A549 (cell line): ENCODE measurements around the gene EP400. TPM values are rescaled to one million over a fixed set of nuclear protein-coding genes. Genes with fewer than 3 reads are reported as not detected.

Experiments
- ATAC-seq, 2 experiments: fragments of 200-7000 bp in 1 of 2; fragments of >200 bp in 1 of 2; cut with Nextera tagmentation in 1 of 2; cut with Tn5 transposase in 1 of 2; 3 replicates each; pipeline versions ENCODE4 v1.8.0 to v1.9.1; 2018 to 2020; ENCODE audit warnings: mild to moderate bottlenecking in 1 of 2, moderate library complexity in 1 of 2
- CTCF ChIA-PET: fragments of 300-600 bp; sonication (Branson Sonifier 250); formaldehyde crosslinking; extraction: SDS; loops from one replicate; lab custom pipeline; 2021; ENCODE audit warnings: antibody characterized with exemption, inconsistent platforms; lab: Yijun Ruan, JAX
- POLR2A ChIA-PET: fragments of 350-600 bp; formaldehyde crosslinking; extraction: SDS; loops from one replicate; lab custom pipeline; 2021; ENCODE audit warnings: antibody characterized with exemption, inconsistent platforms; lab: Yijun Ruan, JAX
- DNase-seq, 2 experiments: peaks; one replicate each; pipeline versions ENCODE4 v3.0.0 to v3.0.0-alpha.2; 2011 to 2016; ENCODE audit warnings: low read depth in 1 of 2, low spot score in 1 of 2
- FAIRE-seq: peaks from 2 replicates; lab custom pipeline; 2011; peaks lifted over from hg19 to GRCh38; lab: Jason Lieb, UNC
- H3K27ac ChIP-seq, 2 experiments: fragments of >200 bp; sonication (Bioruptor Twin); formaldehyde crosslinking; 3 replicates each; pipeline ENCODE4 v1.5.1; 2016 to 2017
- H3K4me1 ChIP-seq: fragments of >200 bp; sonication (Bioruptor Twin); formaldehyde crosslinking; 3 replicates; pipeline ENCODE4 v1.6.1; 2016
- H3K4me2 ChIP-seq: fragments of >200 bp; sonication (Bioruptor Twin); formaldehyde crosslinking; 3 replicates; pipeline ENCODE4 v1.6.1; 2016
- H3K4me3 ChIP-seq: fragments of >200 bp; sonication (Bioruptor Twin); formaldehyde crosslinking; 3 replicates; pipeline ENCODE4 v1.5.1; 2016
- H3K9me3 ChIP-seq: fragments of >200 bp; sonication (Bioruptor Twin); formaldehyde crosslinking; 3 replicates; pipeline ENCODE4 v1.6.1; 2016
- CBX2 ChIP-seq: fragments of 200-600 bp; sonication (generic); IDR thresholded peaks from 2 replicates; pipeline ENCODE4 v1.6.1; 2016; ENCODE audit warnings: low read depth, mild to moderate bottlenecking, borderline replicate concordance
- CHD4 ChIP-seq: fragments of 200-600 bp; sonication (generic); IDR thresholded peaks from 2 replicates; pipeline ENCODE4 v1.6.1; 2016; ENCODE audit warnings: antibody characterized with exemption, mild to moderate bottlenecking, borderline replicate concordance
- EHF ChIP-seq: fragments of 250-450 bp; sonication (Bioruptor Pico); IDR thresholded peaks from 2 replicates; pipeline ENCODE4 v1.5.0; 2020; ENCODE audit warnings: mild to moderate bottlenecking
- EP300 ChIP-seq, 2 experiments: fragments of >200 bp; sonication (Bioruptor Twin); formaldehyde crosslinking; IDR thresholded peaks; 2 replicates in 1 of 2; 3 replicates in 1 of 2; pipeline ENCODE4 v1.6.1; 2016 to 2017
- ESRRA ChIP-seq: fragments of 150-350 bp; IDR thresholded peaks from 2 replicates; pipeline ENCODE4 v1.6.1; 2014; ENCODE audit warnings: mild to moderate bottlenecking, low read length, borderline replicate concordance
- FOXS1 ChIP-seq: fragments of 250-450 bp; sonication (Bioruptor Pico); IDR thresholded peaks from 2 replicates; pipeline ENCODE4 v1.5.0; 2020; ENCODE audit warnings: mild to moderate bottlenecking, moderate library complexity
- HDAC2 ChIP-seq: fragments of 200-600 bp; sonication (generic); IDR thresholded peaks from 2 replicates; pipeline ENCODE4 v1.6.1; 2016
- HEYL ChIP-seq: fragments of 250-450 bp; sonication (Bioruptor Pico); IDR thresholded peaks from 2 replicates; pipeline ENCODE4 v1.8.0; 2021; ENCODE audit warnings: mild to moderate bottlenecking, moderate library complexity
- KDM1A ChIP-seq: fragments of 200-600 bp; sonication (generic); IDR thresholded peaks from 2 replicates; pipeline ENCODE4 v1.6.1; 2016; ENCODE audit warnings: low read depth, mild to moderate bottlenecking
- MAFK ChIP-seq: fragments of 450-650 bp; IDR thresholded peaks from 2 replicates; pipeline ENCODE4 v1.6.1; 2014; ENCODE audit not compliant: partially characterized antibody
- NFE2L2 ChIP-seq: fragments of 150-350 bp; conservative IDR thresholded peaks from 2 replicates; pipeline ENCODE4 v1.6.1; 2014; ENCODE audit warnings: low read length
- NPAS2 ChIP-seq: fragments of 250-450 bp; sonication (Bioruptor Pico); IDR thresholded peaks from 2 replicates; pipeline ENCODE4 v1.8.0; 2022; ENCODE audit warnings: mild to moderate bottlenecking, moderate library complexity, borderline replicate concordance
- NR3C1 ChIP-seq: fragments of >200 bp; sonication (Bioruptor Twin); formaldehyde crosslinking; IDR thresholded peaks from 3 replicates; pipeline ENCODE4 v1.6.1; 2017
- POLR2A ChIP-seq: IDR thresholded peaks from 2 replicates; pipeline ENCODE4 v1.6.1; 2012; ENCODE audit warnings: mild to moderate bottlenecking, low read length
- RFX5 ChIP-seq: fragments of 450-650 bp; IDR thresholded peaks from 2 replicates; pipeline ENCODE4 v1.7.1; 2014; ENCODE audit warnings: antibody characterized with exemption, mild to moderate bottlenecking, moderate library complexity
- SMC3 ChIP-seq: fragments of >200 bp; sonication (Bioruptor Twin); formaldehyde crosslinking; IDR thresholded peaks from 3 replicates; pipeline ENCODE4 v1.6.1; 2018; ENCODE audit warnings: inconsistent platforms
- SREBF2 ChIP-seq: fragments of 450-650 bp; IDR thresholded peaks from 2 replicates; pipeline ENCODE4 v1.6.1; 2014; ENCODE audit warnings: mild to moderate bottlenecking, moderate library complexity
- whole genome bisulfite sequencing: methylation state at CpG from one replicate; pipeline ENCODE4 v1.1.6; 2017; ENCODE audit errors: missing lambda C conversion rate; 5-methylcytosine and 5-hydroxymethylcytosine counted together
- polyA plus RNA-seq, 4 experiments: library from polyadenylated mRNA; depleted of rRNA in 3 of 4; stranded (reverse); fragments of >200 nt; fragmentation: RNase III in 1 of 4; extraction: RNeasy Plus Mini Kit Qiagen cat#74134 plus additional on column Dnase treatment in 1 of 4; gene quantifications; 2 replicates in 3 of 4; 3 replicates in 1 of 4; pipeline ENCODE4 v1.2.3, GENCODE V29; 2011 to 2017
- TF ChIP-seq, protein P1 (sequence below): IDR thresholded peaks from 2 replicates; pipeline ENCODE4 v1.6.1; 2012; ENCODE audit warnings: low read depth, borderline replicate concordance
- TF ChIP-seq, protein P2 (sequence below): fragments of 450-650 bp; IDR thresholded peaks from 2 replicates; pipeline ENCODE4 v1.6.1; 2014; ENCODE audit warnings: antibody characterized with exemption

EP400 gene
- polyA plus RNA-seq, 2 of the 4 experiments (the other 2 are of a cell fraction), result 9.7 to 15.2 TPM

DNA sequence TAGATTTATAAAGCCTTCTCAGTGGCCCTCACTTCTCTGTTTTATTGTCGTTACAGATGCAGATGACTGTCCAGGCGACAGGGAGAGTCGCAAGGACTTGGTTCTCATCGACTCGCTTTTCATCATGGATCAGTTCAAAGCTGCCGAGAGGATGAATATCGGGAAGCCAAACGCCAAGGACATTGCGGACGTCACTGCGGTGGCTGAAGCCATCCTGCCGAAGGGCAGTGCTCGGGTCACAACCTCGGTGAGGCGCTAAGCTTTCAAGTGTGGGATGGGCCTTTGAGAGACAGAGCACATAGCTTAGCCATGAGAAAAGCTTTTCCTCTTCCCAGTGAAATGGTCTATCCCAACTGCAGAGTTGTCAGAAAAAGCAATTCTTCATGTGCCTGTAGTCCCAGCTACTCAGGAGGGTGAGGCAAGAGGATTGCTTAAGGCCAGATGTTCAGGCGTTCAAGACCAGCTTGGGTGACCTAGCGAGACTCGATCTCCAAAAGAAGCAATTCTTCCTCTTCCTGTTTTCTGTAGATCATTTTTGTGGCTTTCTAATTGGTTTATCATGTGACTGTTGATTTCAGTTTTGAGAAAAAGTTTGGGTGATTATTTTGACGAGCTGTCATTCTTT lies 56.4 kb downstream of the EP400 start:
- TF ChIP-seq NPAS2 (CRISPR knock-in tag) (no peak), EHF (no peak), MAFK (peak; percentile 18)
- TF ChIP-seq, protein P1, sequence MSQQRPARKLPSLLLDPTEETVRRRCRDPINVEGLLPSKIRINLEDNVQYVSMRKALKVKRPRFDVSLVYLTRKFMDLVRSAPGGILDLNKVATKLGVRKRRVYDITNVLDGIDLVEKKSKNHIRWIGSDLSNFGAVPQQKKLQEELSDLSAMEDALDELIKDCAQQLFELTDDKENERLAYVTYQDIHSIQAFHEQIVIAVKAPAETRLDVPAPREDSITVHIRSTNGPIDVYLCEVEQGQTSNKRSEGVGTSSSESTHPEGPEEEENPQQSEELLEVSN, result no peak
- no peak overlapping the region for H3K27ac ChIP-seq
- H3K4me1 ChIP-seq, result peaks cover 8% of the 10 kb centered on the region; the same call in 1 of the 3 replicates
- FAIRE-seq, result no peak
- ChIA-PET POLR2A (no interaction called here), CTCF (interaction anchor here (0.7 to 5.8 kb wide), 3 partner anchors 67 to 156 kb away, joined by 3 to 31 read pairs (median 3); no protein-coding TSS in a partner anchor)
- no peak for DNase-seq
- H3K9me3 ChIP-seq, result no peaks in the 10 kb centered on the region
- ATAC-seq, result no peak
- H3K4me2 ChIP-seq, result no peak overlapping the region
- WGBS, result 96% methylated on average over 19 of the region's 19 CpGs
- H3K4me3 ChIP-seq, result no peak overlapping the region

DNA sequence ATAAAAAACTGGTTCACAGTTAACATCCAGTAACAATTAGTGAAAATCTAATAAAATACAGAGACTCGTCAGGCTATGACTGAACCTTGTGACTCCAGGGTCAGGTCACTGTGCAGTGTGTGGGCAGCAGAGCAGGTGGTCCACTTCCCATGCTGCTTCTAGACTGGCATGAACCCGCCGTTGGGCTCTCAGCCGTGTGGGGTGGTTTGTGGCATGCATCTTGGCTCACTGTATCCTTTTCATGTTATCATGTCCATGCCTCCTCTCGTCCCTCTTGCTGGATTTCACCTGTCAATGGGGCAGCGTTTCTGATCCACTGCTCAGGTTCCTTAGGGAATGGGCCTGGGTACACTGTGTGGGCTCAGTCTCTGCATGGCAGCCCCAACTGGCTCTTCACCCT lies 57.3 kb downstream of the EP400 start:
- CTCF ChIA-PET, result interaction anchor here (1.4 to 5.8 kb wide), 2 partner anchors 157 to 172 kb away, joined by 5 to 31 read pairs; no protein-coding TSS in a partner anchor
- 90% methylated on average over 6 of the region's 6 CpGs for WGBS
- ATAC-seq (no peak), FAIRE-seq (no peak), DNase-seq (no peak)
- Histone ChIP-seq H3K9me3 (no peaks in the 10 kb centered on the region), H3K4me2 (no peak overlapping the region), H3K27ac (no peak overlapping the region), H3K4me1 (peaks cover 6% of the 10 kb centered on the region; the same call in 1 of the 3 replicates), H3K4me3 (no peak overlapping the region)
- POLR2A ChIA-PET, result no interaction called here
- no peak for TF ChIP-seq ESRRA

DNA sequence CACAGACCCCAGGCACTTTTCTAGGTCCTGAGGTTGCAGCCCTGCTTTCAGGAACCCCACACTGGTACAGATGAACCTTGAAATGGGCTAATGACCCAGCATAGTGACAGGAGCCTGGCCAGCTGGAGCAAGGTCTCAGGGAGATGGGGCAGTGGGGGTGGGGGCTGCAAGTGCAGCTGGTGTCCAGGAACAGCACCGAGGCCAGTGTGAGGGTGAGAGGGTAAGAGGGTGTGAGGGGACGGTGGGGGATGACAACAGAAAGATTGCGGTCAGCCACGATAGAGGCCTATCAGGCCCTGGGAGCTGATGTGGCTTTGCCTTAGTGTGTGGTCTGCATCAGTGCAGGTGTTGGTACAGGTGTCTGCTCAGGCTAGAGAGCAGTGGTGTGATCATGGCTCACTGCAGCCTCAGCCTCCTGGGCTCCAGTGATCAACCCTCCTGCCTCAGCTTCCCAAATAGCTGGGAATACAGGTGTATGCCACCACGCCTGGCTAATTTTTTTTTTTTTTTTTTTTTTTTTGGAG lies 59.7 kb downstream of the EP400 start:
- Histone ChIP-seq H3K9me3 (no peaks in the 10 kb centered on the region), H3K4me3 (no peak overlapping the region), H3K27ac (no peak overlapping the region), H3K4me1 (peaks cover 3% of the 10 kb centered on the region; the same call in 1 of the 3 replicates), H3K4me2 (no peak overlapping the region)
- ATAC-seq (no peak), FAIRE-seq (no peak), DNase-seq (no peak)
- ChIA-PET CTCF (interaction anchor here (0.6 to 1.6 kb wide), 3 partner anchors 28 to 156 kb away, joined by 3 read pairs; no protein-coding TSS in a partner anchor), POLR2A (no interaction called here)
- TF ChIP-seq CBX2, result no peak
- no peak for TF ChIP-seq HEYL (CRISPR knock-in tag)
- TF ChIP-seq FOXS1 (CRISPR knock-in tag), result no peak
- TF ChIP-seq, protein P2, sequence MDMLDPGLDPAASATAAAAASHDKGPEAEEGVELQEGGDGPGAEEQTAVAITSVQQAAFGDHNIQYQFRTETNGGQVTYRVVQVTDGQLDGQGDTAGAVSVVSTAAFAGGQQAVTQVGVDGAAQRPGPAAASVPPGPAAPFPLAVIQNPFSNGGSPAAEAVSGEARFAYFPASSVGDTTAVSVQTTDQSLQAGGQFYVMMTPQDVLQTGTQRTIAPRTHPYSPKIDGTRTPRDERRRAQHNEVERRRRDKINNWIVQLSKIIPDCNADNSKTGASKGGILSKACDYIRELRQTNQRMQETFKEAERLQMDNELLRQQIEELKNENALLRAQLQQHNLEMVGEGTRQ, result no peak
- no peak for TF ChIP-seq EHF
- TF ChIP-seq EP300 (IDR thresholded peaks at IDR 0.05), result no peak
- TF ChIP-seq HDAC2, result no peak
- TF ChIP-seq SREBF2, result no peak
- no peak for TF ChIP-seq CHD4
- TF ChIP-seq NFE2L2, result no peak
- TF ChIP-seq POLR2A, result no peak
- WGBS, result over 99% methylated on average over 5 of the region's 5 CpGs

DNA sequence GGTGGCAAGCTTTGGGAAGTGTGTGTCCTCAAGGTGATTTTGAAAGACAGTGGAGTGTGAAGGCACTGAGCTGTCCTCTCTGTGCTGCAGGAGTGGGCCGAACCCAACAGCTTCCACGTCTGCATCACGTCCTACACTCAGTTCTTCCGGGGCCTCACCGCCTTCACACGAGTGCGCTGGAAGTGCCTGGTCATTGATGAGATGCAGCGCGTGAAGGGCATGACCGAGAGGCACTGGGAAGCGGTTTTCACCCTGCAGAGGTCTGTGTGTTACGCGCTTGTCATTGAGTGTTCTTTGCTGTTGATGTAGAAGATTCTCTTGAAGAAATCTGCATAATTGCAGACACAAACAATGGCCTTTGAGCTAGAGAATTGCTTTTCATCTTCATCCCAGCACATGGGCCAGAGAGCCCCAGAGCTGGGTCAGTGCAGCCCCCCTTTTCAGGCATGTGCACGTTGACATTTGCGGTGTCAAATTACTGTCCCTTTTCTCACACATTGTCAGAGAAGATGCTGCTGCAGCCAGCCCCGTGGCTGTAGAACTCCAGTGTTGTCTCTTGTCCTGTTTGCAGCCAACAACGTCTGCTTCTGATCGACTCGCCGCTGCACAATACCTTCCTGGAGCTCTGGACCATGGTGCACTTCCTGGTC lies 63.3 kb downstream of the EP400 start:
- CTCF ChIA-PET, result interaction anchor here (0.7 to 2.9 kb wide), 7 partner anchors 8 to 179 kb away, joined by 3 to 12 read pairs (median 3); no protein-coding TSS in a partner anchor
- Histone ChIP-seq H3K9me3 (no peaks in the 10 kb centered on the region), H3K4me3 (no peak overlapping the region), H3K27ac (no peak overlapping the region), H3K4me1 (peaks cover 5% of the 10 kb centered on the region; the same call in 1 of the 3 replicates), H3K4me2 (no peak overlapping the region)
- TF ChIP-seq CHD4 (no peak), POLR2A (no peak), KDM1A (no peak), RFX5 (no peak), EHF (no peak), NR3C1 (no peak), SMC3 (no peak)
- DNase-seq (no peak), ATAC-seq (no peak), FAIRE-seq (no peak)
- POLR2A ChIA-PET, result no interaction called here
- 86% methylated on average over 20 of the region's 20 CpGs for WGBS
